NCI-H446 (cell line): ENCODE measurements around the gene GUSB.
"Not testable (repeated sequence)": the region's sequence is repeated elsewhere in the genome, so short reads cannot be mapped to it uniquely, and the experiment has no call there.

Experiments used
- DNase-seq, 2 experiments: peaks; one replicate each; lab custom pipeline; 2025; lab: John Stamatoyannopoulos, UW

The GUSB gene

GRCh38 chr7:65975814-65976445 lies 6.1 kb downstream of the GUSB start:
- no peak for DNase-seq

GRCh38 chr7:65974876-65975275 lies 7.1 kb downstream of the GUSB start:
- no peak for DNase-seq

- DNase-seq, result no peak
Observed at GRCh38 chr7:65974191-65974801, 7.7 kb downstream of the GUSB start.

GRCh38 chr7:65972976-65973375 lies 9.0 kb downstream of the GUSB start:
- no peak for DNase-seq

- no peak for DNase-seq
Observed at GRCh38 chr7:65971021-65971420, 11.0 kb downstream of the GUSB start.

GRCh38 chr7:65968256-65969185 lies 13.5 kb downstream of the GUSB start:
- no peak for DNase-seq

GRCh38 chr7:65967361-65968155 lies 14.5 kb downstream of the GUSB start:
- no peak for DNase-seq

- DNase-seq, result no peak
Observed at GRCh38 chr7:65966146-65966545, 15.9 kb downstream of the GUSB start.

GRCh38 chr7:65964671-65965070 lies 17.3 kb downstream of the GUSB start:
- not testable (repeated sequence) for DNase-seq

GRCh38 chr7:65962033-65962432 lies 20.0 kb downstream of the GUSB start:
- no peak for DNase-seq

- DNase-seq, result no peak
Observed at GRCh38 chr7:65960351-65961074, 21.5 kb downstream of the GUSB start.

- no peak for DNase-seq
Observed at GRCh38 chr7:65955718-65956117, 26.3 kb downstream of the GUSB start.

GRCh38 chr7:65953890-65954450 lies 28.0 kb downstream of the GUSB start:
- DNase-seq, result no peak

GRCh38 chr7:65953001-65953720 lies 28.9 kb downstream of the GUSB start:
- DNase-seq, result no peak

- peak in 1 of 2 experiments; percentile 9 for DNase-seq
Observed at GRCh38 chr7:65951837-65952578, 30.0 kb downstream of the GUSB start.

- DNase-seq, result no peak
Observed at GRCh38 chr7:65946904-65947303, 35.1 kb downstream of the GUSB start.

- not testable (repeated sequence) for DNase-seq
Observed at GRCh38 chr7:65945787-65946186, 36.2 kb downstream of the GUSB start.

- no peak for DNase-seq
Observed at GRCh38 chr7:65938336-65938895, 43.6 kb downstream of the GUSB start.

GRCh38 chr7:65937296-65937695 lies 44.7 kb downstream of the GUSB start:
- no peak for DNase-seq
